H1 (cell line): ENCODE results near the gene GPM6B. TPM values are rescaled to one million over a fixed set of nuclear protein-coding genes. Genes with fewer than 3 reads are reported as not detected.

Source experiments
- CTCF ChIA-PET: fragments of 300-600 bp; sonication (Branson Sonifier 250); formaldehyde crosslinking; loops from one replicate; lab custom pipeline; 2021; ENCODE audit not compliant: partially characterized antibody; lab: Charles Lee
- POLR2A ChIA-PET: fragments of 300-600 bp; sonication (Branson Sonifier 250); formaldehyde crosslinking; loops from one replicate; lab custom pipeline; 2021; ENCODE audit warnings: inconsistent platforms; ENCODE audit not compliant: partially characterized antibody; lab: Charles Lee
- DNase-seq, 2 experiments: peaks; one replicate each; pipeline versions ENCODE4 v3.0.0 to v3.0.0-alpha.2; 2010 to 2022; ENCODE audit warnings: low spot score in 2 of 2, low read depth in 1 of 2, mixed read lengths in 1 of 2
- FAIRE-seq: peaks from 2 replicates; lab custom pipeline; 2011; peaks lifted over from hg19 to GRCh38; lab: Jason Lieb, UNC
- H2AFZ ChIP-seq: 2 replicates; pipeline ENCODE4 v1.8.1; 2012; ENCODE audit warnings: low read length, inconsistent platforms
- H2AK5ac ChIP-seq: 2 replicates; pipeline ENCODE4 v1.6.1; 2013; ENCODE audit warnings: low read depth, low read length
- H2BK120ac ChIP-seq: replicated peaks from 2 replicates; pipeline ENCODE3; 2013; ENCODE audit warnings: low read depth, low read length, inconsistent platforms
- H2BK12ac ChIP-seq: 2 replicates; pipeline ENCODE4 v1.6.1; 2013; ENCODE audit warnings: low read depth, low read length
- H2BK15ac ChIP-seq: 2 replicates; pipeline ENCODE4 v1.6.1; 2013; ENCODE audit warnings: low read length
- H2BK20ac ChIP-seq: 2 replicates; pipeline ENCODE4 v1.6.1; 2013; ENCODE audit warnings: low read length
- H2BK5ac ChIP-seq: 2 replicates; pipeline ENCODE4 v1.6.1; 2013; ENCODE audit warnings: low read depth, low read length
- H3K14ac ChIP-seq: 2 replicates; pipeline ENCODE4 v1.6.1; 2013; ENCODE audit warnings: inconsistent platforms; ENCODE audit not compliant: insufficient read length
- H3K18ac ChIP-seq: 2 replicates; pipeline ENCODE4 v1.6.1; 2013; ENCODE audit warnings: low read length; ENCODE audit errors: extremely low read depth
- H3K23ac ChIP-seq: 2 replicates; pipeline ENCODE4 v1.6.1; 2013; ENCODE audit warnings: inconsistent platforms; ENCODE audit not compliant: insufficient read length
- H3K23me2 ChIP-seq: 2 replicates; pipeline ENCODE4 v1.6.1; 2013; ENCODE audit warnings: low read depth, low read length
- H3K27ac ChIP-seq: 2 replicates; pipeline ENCODE4 v1.6.1; 2011; ENCODE audit warnings: low read depth, low read length, inconsistent platforms
- H3K27me3 ChIP-seq, 4 experiments: replicated peaks in 1 of 4; 1 replicate in 1 of 4; 2 replicates in 3 of 4; pipeline versions ENCODE4 v1.6.1 to v1.8.1; 2011 to 2013; ENCODE audit warnings: low read length in 3 of 4, mild to moderate bottlenecking in 3 of 4, inconsistent platforms in 2 of 4, mixed read lengths in 2 of 4, moderate library complexity in 1 of 4; ENCODE audit not compliant: control insufficient read depth in 3 of 4, insufficient read depth in 3 of 4; ENCODE audit errors: extremely low read depth in 1 of 4
- H3K36me3 ChIP-seq, 4 experiments: 2 replicates each; pipeline versions ENCODE4 v1.6.1 to v1.8.1; 2011 to 2013; ENCODE audit warnings: mild to moderate bottlenecking in 4 of 4, low read length in 3 of 4, moderate library complexity in 2 of 4, control low read depth in 1 of 4, inconsistent platforms in 1 of 4; ENCODE audit not compliant: insufficient read depth in 4 of 4, control insufficient read depth in 2 of 4
- H3K4ac ChIP-seq: replicated peaks from 2 replicates; pipeline ENCODE3; 2013; ENCODE audit warnings: low read length, low read depth, mixed read lengths, inconsistent platforms; ENCODE audit not compliant: insufficient read length
- H3K4me1 ChIP-seq, 4 experiments: replicated peaks in 1 of 4; 1 replicate in 1 of 4; 2 replicates in 3 of 4; pipeline versions ENCODE4 v1.6.1 to v1.8.1; 2011 to 2013; ENCODE audit warnings: low read length in 3 of 4, inconsistent platforms in 2 of 4, mixed read lengths in 1 of 4; ENCODE audit not compliant: insufficient read depth in 4 of 4, control insufficient read depth in 3 of 4
- H3K4me2 ChIP-seq, 2 experiments: 2 replicates each; pipeline versions ENCODE4 v1.6.1 to v1.8.1; 2011 to 2013; ENCODE audit warnings: low read depth in 2 of 2, low read length in 2 of 2, control low read depth in 1 of 2, inconsistent platforms in 1 of 2, mild to moderate bottlenecking in 1 of 2; ENCODE audit not compliant: insufficient read depth in 1 of 2
- H3K4me3 ChIP-seq, 4 experiments: fragments of 200-600, 300-600 bp in 1 of 4; sonication (generic), shearing (Covaris generic), sonication (Bioruptor Twin) in 1 of 4; 2 replicates each; pipeline versions ENCODE4 v1.5.1 to v1.8.1; 2011 to 2016; ENCODE audit warnings: low read length in 4 of 4, low read depth in 3 of 4, control low read depth in 2 of 4, inconsistent platforms in 2 of 4, mild to moderate bottlenecking in 2 of 4, mixed read lengths in 1 of 4, moderate library complexity in 1 of 4; ENCODE audit not compliant: insufficient read depth in 2 of 4; ENCODE audit errors: extremely low read depth in 1 of 4
- H3K56ac ChIP-seq: replicated peaks from 2 replicates; pipeline ENCODE3; 2013; ENCODE audit warnings: low read depth, mild to moderate bottlenecking, mixed read lengths, low read length, inconsistent platforms; ENCODE audit not compliant: insufficient read length
- H3K79me1 ChIP-seq: 2 replicates; pipeline ENCODE4 v1.6.1; 2013; ENCODE audit warnings: low read depth, low read length, control low read depth
- H3K79me2 ChIP-seq, 2 experiments: 2 replicates each; pipeline versions ENCODE4 v1.6.1 to v1.8.1; 2012 to 2013; ENCODE audit warnings: low read length in 2 of 2, mild to moderate bottlenecking in 2 of 2, inconsistent platforms in 1 of 2; ENCODE audit not compliant: insufficient read depth in 2 of 2, control insufficient read depth in 1 of 2
- H3K9ac ChIP-seq, 4 experiments: replicated peaks in 1 of 4; 1 replicate in 1 of 4; 2 replicates in 3 of 4; pipeline versions ENCODE4 v1.6.1 to v1.8.1; 2011 to 2013; ENCODE audit warnings: low read depth in 3 of 4, low read length in 3 of 4, control low read depth in 2 of 4, mild to moderate bottlenecking in 2 of 4, moderate library complexity in 2 of 4, inconsistent platforms in 1 of 4; ENCODE audit errors: extremely low read depth in 1 of 4
- H3K9me3 ChIP-seq, 2 experiments: 2 replicates each; pipeline versions ENCODE4 v1.6.1 to v1.8.1; 2012 to 2013; ENCODE audit warnings: mild to moderate bottlenecking in 2 of 2, moderate library complexity in 2 of 2, control low read depth in 1 of 2, inconsistent platforms in 1 of 2, low read depth in 1 of 2, low read length in 1 of 2, mixed read lengths in 1 of 2; ENCODE audit not compliant: insufficient read depth in 2 of 2
- H4K20me1 ChIP-seq, 2 experiments: replicated peaks in 1 of 2; 2 replicates each; pipeline versions ENCODE3 to v1.8.1; 2011 to 2013; ENCODE audit warnings: inconsistent platforms in 2 of 2, low read length in 2 of 2, mild to moderate bottlenecking in 1 of 2; ENCODE audit not compliant: insufficient read depth in 2 of 2, control insufficient read depth in 1 of 2
- H4K5ac ChIP-seq: 2 replicates; pipeline ENCODE4 v1.6.1; 2013; ENCODE audit warnings: low read length, low read depth, mixed read lengths, inconsistent platforms; ENCODE audit not compliant: insufficient read length
- H4K8ac ChIP-seq: 2 replicates; pipeline ENCODE4 v1.8.0; 2013; ENCODE audit warnings: mild to moderate bottlenecking, moderate library complexity, low read length, inconsistent platforms; ENCODE audit not compliant: insufficient read depth; ENCODE audit errors: extremely low read depth
- H4K91ac ChIP-seq: replicated peaks from 2 replicates; pipeline ENCODE3; 2013; ENCODE audit warnings: low read length, mixed read lengths, inconsistent platforms; ENCODE audit not compliant: insufficient read length
- CREB1 ChIP-seq: IDR thresholded peaks from 2 replicates; pipeline ENCODE4 v1.6.1; 2012; ENCODE audit warnings: inconsistent platforms
- CTBP2 ChIP-seq: IDR thresholded peaks from 2 replicates; pipeline ENCODE4 v1.7.0; 2011; ENCODE audit warnings: borderline replicate concordance, mild to moderate bottlenecking, moderate library complexity, mixed read lengths, low read length; ENCODE audit not compliant: insufficient read depth, insufficient read length
- SUZ12 ChIP-seq: fragments of 200-600 bp; sonication (generic); IDR thresholded peaks from 2 replicates; pipeline ENCODE4 v1.6.1; 2012; ENCODE audit warnings: mild to moderate bottlenecking, inconsistent platforms, low read length, moderate library complexity, mixed read lengths
- ZNF274 ChIP-seq: IDR thresholded peaks from 2 replicates; pipeline ENCODE4 v1.7.0; 2012; ENCODE audit warnings: low read length, borderline replicate concordance; ENCODE audit errors: extremely low read depth
- WGBS, 2 experiments: shearing (Covaris generic) in 1 of 2; methylation state at CpG; one replicate each; pipeline versions ENCODE4 v1.1.6 to v1.1.7; 2013 to 2015; ENCODE audit warnings: low lambda C conversion rate in 2 of 2, mixed read lengths in 2 of 2, inconsistent platforms in 1 of 2, low coverage in 1 of 2, missing lambda C conversion rate in 1 of 2; ENCODE audit not compliant: insufficient replicate concordance in 2 of 2, insufficient coverage in 1 of 2, insufficient read length in 1 of 2; ENCODE audit errors: extremely low coverage in 1 of 2, missing lambda C conversion rate in 1 of 2; 5-methylcytosine and 5-hydroxymethylcytosine counted together
- polyA plus RNA-seq, 7 experiments: library from polyadenylated mRNA; depleted of rRNA in 3 of 7; stranded (reverse) in 5 of 7; unstranded in 2 of 7; fragments of >200 nt in 5 of 7; fragments of 200-250 nt in 2 of 7; gene quantifications; 1 replicate in 5 of 7; 2 replicates in 1 of 7; 4 replicates in 1 of 7; pipeline versions ENCODE4 v1.2.1 to v1.2.3, GENCODE V29; 2011 to 2013; ENCODE audit warnings: missing spikeins in 2 of 7, mixed read lengths in 2 of 7
- total RNA-seq: library from RNA; stranded (reverse); fragmentation: NEBNext Ultra II Directional; extraction: Animal tissue kit (Norgen Biotek cat#: 25700); gene quantifications from 2 replicates; pipeline ENCODE4 v1.2.1, GENCODE V29; 2021

Gene GPM6B
- total and polyA plus RNA-seq, 2 of the 8 experiments (the other 6 are each of a cell fraction or from before 2014, with no cell fraction given), result 132 to 175 TPM

DNA sequence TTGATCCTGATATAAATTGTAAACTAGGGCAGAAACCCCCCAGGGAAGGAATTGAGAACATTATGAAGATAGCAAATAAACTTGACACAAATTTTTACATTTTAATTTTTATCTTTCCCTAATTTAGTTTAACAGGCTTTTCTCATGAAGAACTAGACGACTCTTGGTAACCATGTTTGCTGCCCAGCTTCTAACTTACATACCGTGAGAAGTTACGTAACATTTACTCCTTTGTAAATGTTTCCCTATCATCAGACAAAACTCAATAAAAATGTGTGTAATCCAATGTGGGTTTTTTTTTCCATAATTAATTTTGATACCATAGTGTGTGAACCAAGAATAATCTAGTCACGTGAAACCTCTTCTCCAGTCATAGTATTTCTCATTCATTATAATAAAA is 48.0 kb downstream of the GPM6B start:
- H2BK12ac ChIP-seq, result no peak overlapping the region
- H4K8ac ChIP-seq, result no peak overlapping the region
- WGBS, 2 experiments, result 95% methylated on average over 4 of the region's 4 CpGs; no CpG with 5 or more reads in 1 of the 2 experiments
- H4K91ac ChIP-seq, result no peak overlapping the region
- H3K4ac ChIP-seq, result no peak overlapping the region
- H3K4me2 ChIP-seq, result no peak overlapping the region
- FAIRE-seq (no peak), DNase-seq (no peak)
- TF ChIP-seq ZNF274, result no peak
- TF ChIP-seq CTBP2, result no peak
- TF ChIP-seq CREB1, result no peak
- no peak for TF ChIP-seq SUZ12
- H2BK20ac ChIP-seq, result no peak overlapping the region
- no peaks in the 10 kb centered on the region for H3K23me2 ChIP-seq
- ChIA-PET CTCF (interaction anchor here (1.0 kb wide), 1 partner anchor 263 kb away, joined by 5 read pairs; no protein-coding TSS in a partner anchor), POLR2A (interaction anchor here (0.6 kb wide), 1 partner anchor 123 kb away, joined by 3 read pairs; no protein-coding TSS in a partner anchor)
- no peak overlapping the region for H2AK5ac ChIP-seq
- H4K20me1 ChIP-seq, result no peaks in the 10 kb centered on the region
- peaks cover 0 to 57% (median 9%) of the 10 kb centered on the region in 4 experiments; a peak in 6 of 8 replicates for H3K36me3 ChIP-seq
- no peak overlapping the region for H3K23ac ChIP-seq
- no peak overlapping the region for H2BK15ac ChIP-seq
- no peaks in the 10 kb centered on the region for H3K9me3 ChIP-seq
- no peak overlapping the region for H3K14ac ChIP-seq
- no peak overlapping the region for H2BK120ac ChIP-seq
- 0 out of 7 replicates have a peak, but pooled peaks cover 0 to 2% (median 0%) of the 10 kb centered on the region in 4 experiments for H3K4me1 ChIP-seq
- H2BK5ac ChIP-seq, result no peak overlapping the region
- no peak overlapping the region for H3K27ac ChIP-seq
- no peaks in the 10 kb centered on the region for H3K79me1 ChIP-seq
- no peaks in the 10 kb centered on the region for H3K27me3 ChIP-seq
- H3K79me2 ChIP-seq, result no peaks in the 10 kb centered on the region
- H3K4me3 ChIP-seq, result no peak overlapping the region
- H3K9ac ChIP-seq, result no peak overlapping the region
- H3K18ac ChIP-seq, result no peak overlapping the region
- H2AFZ ChIP-seq, result no peak overlapping the region
- H4K5ac ChIP-seq, result no peak overlapping the region
- no peak overlapping the region for H3K56ac ChIP-seq
